GM23248 (cell line): ENCODE data around the gene PPP6R3. TPM values are rescaled to one million over a fixed set of nuclear protein-coding genes. Genes with fewer than 3 reads are reported as not detected.

Source experiments
- DNase-seq: peaks from one replicate; pipeline ENCODE4 v3.0.0-alpha.2; 2015
- H2AFZ ChIP-seq: fragments of 200-600 bp; sonication (generic); 2 replicates; pipeline ENCODE4 v1.6.1; 2016; ENCODE audit warnings: antibody characterized with exemption
- H3F3A ChIP-seq: fragments of 200-600 bp; sonication (generic); 2 replicates; pipeline ENCODE4 v1.6.1; 2016; ENCODE audit warnings: mild to moderate bottlenecking, antibody characterized with exemption, mixed run types; ENCODE audit not compliant: insufficient read depth
- H3K27ac ChIP-seq: fragments of 200-600 bp; sonication (generic); 2 replicates; pipeline ENCODE4 v1.5.1; 2016; ENCODE audit warnings: mild to moderate bottlenecking
- H3K27me3 ChIP-seq: fragments of 200-600 bp; sonication (generic); replicated peaks from 2 replicates; pipeline ENCODE4 v1.6.1; 2016; ENCODE audit warnings: mild to moderate bottlenecking; ENCODE audit not compliant: insufficient read depth
- H3K36me3 ChIP-seq: fragments of 200-600 bp; sonication (generic); 2 replicates; pipeline ENCODE4 v1.6.1; 2016; ENCODE audit warnings: low read depth, mild to moderate bottlenecking
- H3K4me1 ChIP-seq: fragments of 200-600 bp; sonication (generic); 2 replicates; pipeline ENCODE4 v1.6.1; 2016; ENCODE audit warnings: mild to moderate bottlenecking; ENCODE audit not compliant: insufficient read depth
- H3K4me2 ChIP-seq: fragments of 200-600 bp; sonication (generic); one replicate; pipeline ENCODE4 v1.6.1; 2016; ENCODE audit warnings: mild to moderate bottlenecking; ENCODE audit not compliant: unreplicated experiment
- H3K4me3 ChIP-seq: fragments of 200-600 bp; sonication (generic); 2 replicates; pipeline ENCODE4 v1.5.1; 2016; ENCODE audit warnings: mild to moderate bottlenecking
- H3K79me2 ChIP-seq: fragments of 200-600 bp; sonication (generic); 2 replicates; pipeline ENCODE4 v1.6.1; 2016; ENCODE audit warnings: mild to moderate bottlenecking; ENCODE audit not compliant: insufficient read depth
- H3K9ac ChIP-seq: fragments of 200-600 bp; sonication (generic); 2 replicates; pipeline ENCODE4 v1.6.1; 2016; ENCODE audit warnings: mild to moderate bottlenecking
- H3K9me2 ChIP-seq: fragments of 200-600 bp; sonication (generic); 2 replicates; pipeline ENCODE4 v1.6.1; 2016; ENCODE audit warnings: mixed run types, mild to moderate bottlenecking, moderate library complexity; ENCODE audit not compliant: insufficient read depth
- H3K9me3 ChIP-seq: fragments of 200-600 bp; sonication (generic); one replicate; pipeline ENCODE4 v1.6.1; 2017; ENCODE audit warnings: low read depth
- H4K20me1 ChIP-seq: fragments of 200-600 bp; sonication (generic); 2 replicates; pipeline ENCODE4 v1.6.0; 2016; ENCODE audit not compliant: insufficient read depth
- EZH2 ChIP-seq: fragments of 200-600 bp; sonication (generic); IDR thresholded peaks from 2 replicates; pipeline ENCODE4 v1.6.1; 2018; ENCODE audit warnings: antibody characterized with exemption, mild to moderate bottlenecking; ENCODE audit not compliant: insufficient read depth, poor library complexity, severe bottlenecking
- EZH2phosphoT487 ChIP-seq: fragments of 200-600 bp; sonication (generic); IDR thresholded peaks from 2 replicates; pipeline ENCODE4 v1.6.1; 2018; ENCODE audit warnings: antibody characterized with exemption, moderate library complexity, mild to moderate bottlenecking, low read depth; ENCODE audit not compliant: insufficient read depth
- WGBS, 2 experiments: methylation state at CpG; one replicate each; pipeline ENCODE4 v1.1.6; 2015 to 2017; ENCODE audit warnings: low lambda C conversion rate in 2 of 2, low coverage in 1 of 2; ENCODE audit errors: missing lambda C conversion rate in 2 of 2; 5-methylcytosine and 5-hydroxymethylcytosine counted together
- in situ Hi-C: fragments of 300-500 bp; cut with MboI; formaldehyde crosslinking; loops from 2 replicates; pipeline ENCODE4 v1.15.0; 2020
- polyA plus RNA-seq: library from polyadenylated mRNA; unstranded; fragments of >200 nt; fragmentation: Nextera tagmentation; extraction: Ambion mirVana; gene quantifications from 2 replicates; pipeline ENCODE4 v1.2.1, GENCODE V29; 2016
- total RNA-seq: library from RNA; depleted of rRNA; stranded (reverse); fragments of >200 nt; shearing (Covaris generic); gene quantifications from 2 replicates; pipeline ENCODE4 v1.2.3, GENCODE V29; 2014

PPP6R3 gene
- total and polyA plus RNA-seq, 2 experiments from 2014 or later, result 47.5 to 96.0 TPM

GRCh38 chr11:68513930-68514487, 53.5 kb downstream of the PPP6R3 start:
- H4K20me1 ChIP-seq, result peaks cover 19% of the 10 kb centered on the region; the same call in 1 of the 2 replicates
- WGBS, 2 experiments, result 92 to 93% methylated on average over 6 of the region's 6 CpGs
- no peak overlapping the region for H2AFZ ChIP-seq
- in situ Hi-C loops, result no loop called here
- no peaks in the 10 kb centered on the region for H3K9me3 ChIP-seq
- H3K4me2 ChIP-seq, result no peak overlapping the region
- peaks cover 100% of the 10 kb centered on the region for H3K79me2 ChIP-seq
- H3F3A ChIP-seq, result 0 out of 2 replicates have a peak, but pooled peaks cover 1% of the 10 kb centered on the region
- H3K9ac ChIP-seq, result no peak overlapping the region
- DNase-seq, result no peak
- H3K36me3 ChIP-seq, result 0 out of 2 replicates have a peak, but pooled peaks cover 7% of the 10 kb centered on the region
- TF ChIP-seq EZH2, result no peak
- no peaks in the 10 kb centered on the region for H3K9me2 ChIP-seq
- peaks cover 7% of the 10 kb centered on the region for H3K4me1 ChIP-seq
- H3K27ac ChIP-seq, result no peak overlapping the region
- no peaks in the 10 kb centered on the region for H3K27me3 ChIP-seq
- no peak overlapping the region for H3K4me3 ChIP-seq

- H4K20me1 ChIP-seq, result peaks cover 6% of the 10 kb centered on the region; the same call in 1 of the 2 replicates
Observed at GRCh38 chr11:68517121-68517741, 56.7 kb downstream of the PPP6R3 start.

GRCh38 chr11:68518191-68518590, 57.6 kb downstream of the PPP6R3 start:
- in situ Hi-C loops, result no loop called here
- H3K4me1 ChIP-seq, result no peaks in the 10 kb centered on the region
- TF ChIP-seq EZH2, result no peak
- no peak for TF ChIP-seq EZH2phosphoT487
- H2AFZ ChIP-seq, result no peak overlapping the region
- no peak overlapping the region for H3K27ac ChIP-seq
- DNase-seq, result no peak
- peaks cover 100% of the 10 kb centered on the region for H3K79me2 ChIP-seq
- WGBS, 2 experiments, result 3 to 4% methylated on average over 1 of the region's 1 CpG
- no peak overlapping the region for H3K9ac ChIP-seq
- peaks cover 4% of the 10 kb centered on the region; the same call in 1 of the 2 replicates for H4K20me1 ChIP-seq
- no peak overlapping the region for H3K4me2 ChIP-seq
- no peak overlapping the region for H3K4me3 ChIP-seq
- no peaks in the 10 kb centered on the region for H3F3A ChIP-seq
- H3K9me2 ChIP-seq, result no peaks in the 10 kb centered on the region
- no peaks in the 10 kb centered on the region for H3K9me3 ChIP-seq
- peaks cover 38% of the 10 kb centered on the region for H3K36me3 ChIP-seq
- H3K27me3 ChIP-seq, result no peaks in the 10 kb centered on the region

More at GRCh38 chr11:68517121-68517741, 56.7 kb downstream of the PPP6R3 start:
- WGBS, 2 experiments, result 98% methylated on average over 5 of the region's 5 CpGs
- DNase-seq, result no peak
- H3F3A ChIP-seq, result no peaks in the 10 kb centered on the region
- H3K9me2 ChIP-seq, result no peaks in the 10 kb centered on the region
- TF ChIP-seq EZH2phosphoT487 (no peak), EZH2 (no peak)
- peaks cover 100% of the 10 kb centered on the region for H3K79me2 ChIP-seq
- peaks cover 29% of the 10 kb centered on the region for H3K36me3 ChIP-seq
- H3K9ac ChIP-seq, result no peak overlapping the region
- H3K27me3 ChIP-seq, result no peaks in the 10 kb centered on the region
- H3K4me2 ChIP-seq, result no peak overlapping the region
- no peak overlapping the region for H2AFZ ChIP-seq
- in situ Hi-C loops, result no loop called here
- H3K27ac ChIP-seq, result no peak overlapping the region
- no peaks in the 10 kb centered on the region for H3K9me3 ChIP-seq
- H3K4me3 ChIP-seq, result no peak overlapping the region
- H3K4me1 ChIP-seq, result no peaks in the 10 kb centered on the region

- Histone ChIP-seq H3K27me3 (no peaks in the 10 kb centered on the region), H2AFZ (no peak overlapping the region), H4K20me1 (peaks cover 4% of the 10 kb centered on the region; the same call in 1 of the 2 replicates), H3K9me3 (no peaks in the 10 kb centered on the region), H3K4me1 (no peaks in the 10 kb centered on the region), H3K36me3 (peaks cover 51% of the 10 kb centered on the region), H3K9ac (no peak overlapping the region), H3F3A (no peaks in the 10 kb centered on the region), H3K4me2 (no peak overlapping the region), H3K9me2 (no peaks in the 10 kb centered on the region), H3K4me3 (no peak overlapping the region), H3K27ac (no peak overlapping the region), H3K79me2 (peaks cover 100% of the 10 kb centered on the region)
- TF ChIP-seq EZH2phosphoT487, result no peak
- TF ChIP-seq EZH2, result no peak
- DNase-seq, result no peak
- 75 to 79% methylated on average over 4 of the region's 4 CpGs for WGBS, 2 experiments
- in situ Hi-C loops, result no loop called here
Observed at GRCh38 chr11:68521969-68522652, 61.6 kb downstream of the PPP6R3 start.
